Choroid plexus epithelial cell (primary cell): ENCODE measurements around the gene RGS7.

Source experiments
- DNase-seq: peaks from one replicate; pipeline ENCODE4 v3.0.0-alpha.2; 2010; ENCODE audit warnings: low read depth
- H3K4me3 ChIP-seq: 2 replicates; pipeline ENCODE4 v1.5.1; 2011; ENCODE audit warnings: low read depth, mild to moderate bottlenecking, control low read depth, low read length, moderate library complexity
- TF ChIP-seq, protein P1 (sequence below): conservative IDR thresholded peaks from 2 replicates; pipeline ENCODE4 v1.5.1; 2011; ENCODE audit warnings: low read depth, mild to moderate bottlenecking, control low read depth, inconsistent platforms, low read length, moderate library complexity

Gene RGS7

DNA sequence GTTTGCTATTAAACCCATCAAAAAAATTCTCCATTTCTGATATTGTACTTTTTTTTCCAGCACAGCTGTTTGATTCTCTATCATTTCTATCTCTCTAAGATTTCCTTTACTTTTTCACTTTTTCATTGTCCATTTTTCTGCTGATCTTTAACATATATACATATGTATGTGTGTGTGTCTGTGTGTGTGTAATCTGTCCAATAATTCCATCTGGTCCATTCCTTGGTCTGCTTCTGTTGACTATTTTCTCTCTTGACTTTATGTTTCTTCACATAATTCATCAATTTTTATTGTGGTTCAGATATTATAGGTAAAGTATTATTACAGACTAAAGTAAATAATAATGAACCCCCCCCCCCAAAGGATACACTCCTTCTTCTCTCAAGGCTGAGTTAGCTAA, 84.2 kb downstream of the RGS7 start:
- TF ChIP-seq, protein P1, sequence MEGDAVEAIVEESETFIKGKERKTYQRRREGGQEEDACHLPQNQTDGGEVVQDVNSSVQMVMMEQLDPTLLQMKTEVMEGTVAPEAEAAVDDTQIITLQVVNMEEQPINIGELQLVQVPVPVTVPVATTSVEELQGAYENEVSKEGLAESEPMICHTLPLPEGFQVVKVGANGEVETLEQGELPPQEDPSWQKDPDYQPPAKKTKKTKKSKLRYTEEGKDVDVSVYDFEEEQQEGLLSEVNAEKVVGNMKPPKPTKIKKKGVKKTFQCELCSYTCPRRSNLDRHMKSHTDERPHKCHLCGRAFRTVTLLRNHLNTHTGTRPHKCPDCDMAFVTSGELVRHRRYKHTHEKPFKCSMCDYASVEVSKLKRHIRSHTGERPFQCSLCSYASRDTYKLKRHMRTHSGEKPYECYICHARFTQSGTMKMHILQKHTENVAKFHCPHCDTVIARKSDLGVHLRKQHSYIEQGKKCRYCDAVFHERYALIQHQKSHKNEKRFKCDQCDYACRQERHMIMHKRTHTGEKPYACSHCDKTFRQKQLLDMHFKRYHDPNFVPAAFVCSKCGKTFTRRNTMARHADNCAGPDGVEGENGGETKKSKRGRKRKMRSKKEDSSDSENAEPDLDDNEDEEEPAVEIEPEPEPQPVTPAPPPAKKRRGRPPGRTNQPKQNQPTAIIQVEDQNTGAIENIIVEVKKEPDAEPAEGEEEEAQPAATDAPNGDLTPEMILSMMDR: no peak
- H3K4me3 ChIP-seq: no peak overlapping the region
- no peak for DNase-seq

GRCh38 chr1:241271427-241271826, 85.6 kb downstream of the RGS7 start:
- no peak overlapping the region for H3K4me3 ChIP-seq
- DNase-seq: no peak
- TF ChIP-seq, protein P1: no peak

DNA sequence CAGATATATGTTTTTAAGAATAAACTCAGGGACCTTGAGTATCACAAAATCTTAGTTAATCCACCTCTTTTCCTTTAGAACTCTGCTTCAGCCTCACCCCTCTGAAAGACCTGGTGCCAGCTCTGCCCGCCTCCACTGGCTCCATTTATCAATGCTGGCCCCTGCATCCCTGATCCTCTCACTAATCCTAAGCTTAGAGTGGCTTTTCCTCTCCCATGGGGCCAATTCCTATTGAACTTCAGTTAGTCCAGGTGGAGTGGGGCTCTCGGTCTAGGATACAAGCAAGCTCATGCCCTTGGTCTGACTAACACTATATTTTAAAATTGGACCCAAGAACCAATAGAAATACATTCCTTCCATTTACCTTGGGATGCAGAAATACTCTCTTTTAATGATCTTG, 87.0 kb downstream of the RGS7 start:
- H3K4me3 ChIP-seq: no peak overlapping the region
- DNase-seq: no peak
- TF ChIP-seq, protein P1: no peak

DNA sequence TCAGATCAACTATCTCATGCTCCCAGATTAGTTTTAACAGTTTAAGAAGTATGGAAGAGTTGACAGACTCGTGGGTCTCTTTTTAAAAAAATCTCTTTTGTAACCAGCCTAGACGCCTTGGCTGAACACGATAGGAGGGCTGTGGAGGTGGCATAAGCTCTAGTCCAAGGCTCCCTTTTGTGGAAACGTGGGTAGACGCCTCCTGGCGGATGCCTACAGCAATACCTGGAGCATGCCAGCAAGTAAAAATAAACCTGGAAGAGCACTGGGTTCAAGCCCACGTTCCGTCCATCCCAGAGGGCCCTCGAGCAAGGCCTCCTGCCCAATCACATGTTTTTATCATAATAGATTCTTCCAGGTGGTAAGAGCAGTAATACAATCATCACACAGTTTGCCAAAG, 87.9 kb downstream of the RGS7 start:
- H3K4me3 ChIP-seq: no peak overlapping the region
- TF ChIP-seq, protein P1: no peak
- no peak for DNase-seq

DNA sequence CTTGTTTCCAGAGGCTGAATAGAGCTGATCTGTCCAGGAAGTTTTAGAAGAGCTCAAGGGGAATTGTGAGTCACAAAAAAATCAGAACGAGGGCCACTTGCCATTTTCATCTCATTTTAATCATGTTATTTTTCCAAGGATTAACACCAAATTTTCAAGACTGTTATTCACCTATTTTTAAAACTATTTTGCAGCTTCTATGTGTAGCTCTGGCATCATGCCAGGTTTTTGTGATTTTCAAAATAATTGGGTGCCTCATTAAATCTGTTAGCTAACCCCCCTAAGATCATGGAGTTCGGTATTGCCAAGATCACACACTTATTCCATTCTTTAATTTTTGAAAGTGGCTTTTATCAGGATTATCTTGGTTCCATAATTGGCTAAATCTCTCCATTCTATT, 90.9 kb downstream of the RGS7 start:
- TF ChIP-seq, protein P1: no peak
- H3K4me3 ChIP-seq: no peak overlapping the region
- DNase-seq: no peak

GRCh38 chr1:241265428-241265827, 91.6 kb downstream of the RGS7 start:
- H3K4me3 ChIP-seq: no peak overlapping the region
- TF ChIP-seq, protein P1: no peak
- DNase-seq: no peak

- no peak for DNase-seq
- TF ChIP-seq, protein P1: no peak
- H3K4me3 ChIP-seq: no peak overlapping the region
Measured at GRCh38 chr1:241263346-241263745, 93.7 kb downstream of the RGS7 start.
